ENCODE measurements around the gene SUPT6H. TPM values are rescaled to one million over a fixed set of nuclear protein-coding genes. Genes with fewer than 3 reads are reported as not detected.

SUPT6H gene
- total RNA-seq, 6 experiments from 2014 or later, result 72.7 to 79.7 (median 74.0) TPM

DNA sequence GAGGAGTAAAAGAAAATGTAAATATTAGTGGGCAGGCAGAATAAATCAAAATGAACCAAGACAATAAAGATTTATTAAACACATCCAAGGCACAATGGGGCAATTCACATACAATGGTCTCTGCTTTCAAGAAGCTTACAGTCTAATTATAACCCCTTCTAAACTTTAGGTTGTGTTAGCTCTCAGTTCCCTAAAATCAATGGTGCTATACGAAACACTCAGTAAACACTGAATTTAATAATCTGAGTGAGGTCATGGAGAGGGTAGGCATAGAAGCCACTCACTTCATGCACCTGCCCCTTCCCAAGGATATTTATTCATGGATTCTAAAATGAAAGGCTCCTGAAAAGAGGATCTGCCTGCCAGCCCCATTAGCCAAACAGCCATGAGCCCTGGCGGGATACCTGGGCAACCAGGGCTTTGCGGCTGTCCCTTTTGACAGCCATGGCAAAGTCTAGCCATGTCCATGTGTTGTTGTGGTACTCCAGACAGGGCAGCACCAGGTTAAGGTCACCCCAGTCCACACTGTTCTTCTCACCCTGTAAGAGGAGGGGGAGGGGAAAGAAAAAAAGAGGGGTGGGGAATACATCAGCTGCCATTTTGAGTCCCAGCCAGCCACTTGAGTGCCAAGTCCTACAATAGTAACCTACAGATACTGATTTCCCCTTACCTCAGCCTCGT, 46.6 kb upstream of the SUPT6H start:
- DNase-seq, result no peak
- no peak overlapping the region for H3K27ac Mint-ChIP-seq
- no peak overlapping the region for H3K4me3 Mint-ChIP-seq
- no peaks in the 10 kb centered on the region for H3K9me3 Mint-ChIP-seq
- no peaks in the 10 kb centered on the region; the same call in 1 of the 2 replicates for H3K4me1 Mint-ChIP-seq (ENCODE audit: low read depth)
- H3K36me3 Mint-ChIP-seq (ENCODE audit: low read depth), result peaks cover 42% of the 10 kb centered on the region
- H3K27me3 Mint-ChIP-seq (ENCODE audit: insufficient read depth), result peaks cover 5% of the 10 kb centered on the region
- TF ChIP-seq, protein P1, sequence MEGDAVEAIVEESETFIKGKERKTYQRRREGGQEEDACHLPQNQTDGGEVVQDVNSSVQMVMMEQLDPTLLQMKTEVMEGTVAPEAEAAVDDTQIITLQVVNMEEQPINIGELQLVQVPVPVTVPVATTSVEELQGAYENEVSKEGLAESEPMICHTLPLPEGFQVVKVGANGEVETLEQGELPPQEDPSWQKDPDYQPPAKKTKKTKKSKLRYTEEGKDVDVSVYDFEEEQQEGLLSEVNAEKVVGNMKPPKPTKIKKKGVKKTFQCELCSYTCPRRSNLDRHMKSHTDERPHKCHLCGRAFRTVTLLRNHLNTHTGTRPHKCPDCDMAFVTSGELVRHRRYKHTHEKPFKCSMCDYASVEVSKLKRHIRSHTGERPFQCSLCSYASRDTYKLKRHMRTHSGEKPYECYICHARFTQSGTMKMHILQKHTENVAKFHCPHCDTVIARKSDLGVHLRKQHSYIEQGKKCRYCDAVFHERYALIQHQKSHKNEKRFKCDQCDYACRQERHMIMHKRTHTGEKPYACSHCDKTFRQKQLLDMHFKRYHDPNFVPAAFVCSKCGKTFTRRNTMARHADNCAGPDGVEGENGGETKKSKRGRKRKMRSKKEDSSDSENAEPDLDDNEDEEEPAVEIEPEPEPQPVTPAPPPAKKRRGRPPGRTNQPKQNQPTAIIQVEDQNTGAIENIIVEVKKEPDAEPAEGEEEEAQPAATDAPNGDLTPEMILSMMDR (IDR thresholded peaks at IDR 0.05), result no peak

DNA sequence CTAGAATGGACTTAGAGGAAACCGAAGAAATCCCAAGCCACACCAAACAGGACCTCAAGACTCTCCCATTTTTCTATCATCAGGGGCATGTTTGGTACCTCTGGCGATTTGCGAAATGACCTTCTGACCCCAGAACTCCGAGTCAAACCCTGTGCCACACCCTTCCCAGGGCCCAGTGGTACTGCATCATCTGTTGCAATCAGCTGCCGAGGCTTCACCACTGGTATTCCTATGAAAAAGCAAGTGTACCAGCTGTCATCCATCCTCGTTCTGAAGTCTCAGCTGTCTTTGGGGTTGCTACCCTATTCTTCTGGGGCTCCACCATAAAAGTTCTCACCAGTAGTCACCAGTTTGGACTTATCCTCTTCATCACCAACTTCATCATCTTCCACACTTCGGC, 45.7 kb upstream of the SUPT6H start:
- no peak for DNase-seq

DNA sequence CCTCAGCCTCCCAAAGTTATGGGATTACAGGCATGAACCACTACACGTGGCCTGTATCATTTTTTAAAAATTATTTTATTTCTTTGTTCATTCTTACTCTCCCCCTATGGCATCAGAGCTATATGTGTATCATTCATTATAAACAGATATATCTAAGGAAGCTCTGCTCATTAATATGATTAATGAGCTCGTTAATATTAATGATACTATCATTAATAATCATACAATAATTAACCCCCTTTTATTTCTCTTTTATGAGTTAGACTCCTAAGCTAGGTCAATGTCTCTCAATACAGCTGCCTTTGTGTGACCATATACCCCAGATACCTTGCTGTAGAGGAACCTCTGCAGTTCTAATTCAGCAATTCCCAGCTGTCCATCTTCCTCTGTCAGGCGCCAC, 43.5 kb upstream of the SUPT6H start:
- no peak overlapping the region for H3K4me3 Mint-ChIP-seq
- TF ChIP-seq, protein P1 (IDR thresholded peaks at IDR 0.05), result no peak
- no peak overlapping the region for H3K27ac Mint-ChIP-seq
- H3K36me3 Mint-ChIP-seq (ENCODE audit: low read depth), result peaks cover 62% of the 10 kb centered on the region
- peaks cover 4% of the 10 kb centered on the region for H3K27me3 Mint-ChIP-seq (ENCODE audit: insufficient read depth)
- no peaks in the 10 kb centered on the region; the same call in 1 of the 2 replicates for H3K4me1 Mint-ChIP-seq (ENCODE audit: low read depth)
- no peaks in the 10 kb centered on the region for H3K9me3 Mint-ChIP-seq
- DNase-seq, result no peak

More for the DNA sequence above, 45.7 kb upstream of the SUPT6H start:
- H3K27me3 Mint-ChIP-seq (ENCODE audit: insufficient read depth), result peaks cover 5% of the 10 kb centered on the region
- TF ChIP-seq, protein P1 (IDR thresholded peaks at IDR 0.05), result no peak
- H3K27ac Mint-ChIP-seq, result no peak overlapping the region
- H3K4me1 Mint-ChIP-seq (ENCODE audit: low read depth), result no peaks in the 10 kb centered on the region; the same call in 1 of the 2 replicates
- no peaks in the 10 kb centered on the region for H3K9me3 Mint-ChIP-seq
- H3K4me3 Mint-ChIP-seq, result no peak overlapping the region
- H3K36me3 Mint-ChIP-seq (ENCODE audit: low read depth), result peaks cover 50% of the 10 kb centered on the region

DNA sequence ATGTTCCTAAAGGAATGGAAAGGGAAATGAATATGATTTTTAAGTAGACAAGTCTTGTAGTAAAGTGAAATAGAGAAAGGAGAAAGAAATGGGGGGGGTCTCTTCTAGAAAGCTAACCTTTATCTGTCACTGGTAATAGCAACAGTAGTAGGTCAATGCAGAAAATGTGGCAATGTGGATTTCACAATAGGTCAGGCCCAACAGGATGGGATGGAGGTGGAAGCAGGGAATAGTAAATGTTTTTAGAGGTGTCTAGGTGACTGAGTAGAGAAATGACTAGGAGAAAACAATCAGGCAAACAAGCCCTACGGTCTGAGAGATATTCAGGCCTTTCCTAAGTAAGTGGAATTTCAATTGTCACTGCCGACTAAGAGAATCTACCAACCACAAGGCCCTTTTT, 42.0 kb upstream of the SUPT6H start:
- peaks cover 50% of the 10 kb centered on the region for H3K36me3 Mint-ChIP-seq (ENCODE audit: low read depth)

DNA sequence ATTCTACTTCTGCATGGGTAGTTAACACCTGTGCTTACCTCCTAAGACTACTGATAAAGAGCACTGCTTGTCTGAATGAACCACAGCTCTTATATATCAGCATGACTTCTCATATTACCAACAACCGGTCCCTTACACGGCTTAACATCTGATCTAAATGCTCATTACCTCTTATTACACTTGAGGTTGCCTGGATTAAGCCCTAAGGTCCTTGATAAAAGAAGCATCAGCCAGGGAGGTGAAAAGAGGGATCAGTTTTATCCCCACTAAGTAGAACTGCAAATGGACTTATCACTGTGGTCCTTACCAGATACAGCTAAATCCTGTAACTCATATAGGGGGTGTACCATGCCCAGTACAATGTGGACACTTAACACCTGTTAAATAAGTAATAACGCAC, 39.8 kb upstream of the SUPT6H start:
- Mint-ChIP-seq H3K27me3 (ENCODE audit: insufficient read depth) (no peaks in the 10 kb centered on the region; the same call in 1 of the 2 replicates), H3K9me3 (no peaks in the 10 kb centered on the region), H3K36me3 (ENCODE audit: low read depth) (peaks cover 43% of the 10 kb centered on the region), H3K4me3 (no peak overlapping the region), H3K27ac (no peak overlapping the region), H3K4me1 (ENCODE audit: low read depth) (no peaks in the 10 kb centered on the region)
- TF ChIP-seq, protein P1 (IDR thresholded peaks at IDR 0.05), result no peak
- no peak for DNase-seq

More for the DNA sequence above, 42.0 kb upstream of the SUPT6H start:
- Mint-ChIP-seq H3K4me3 (no peak overlapping the region), H3K4me1 (ENCODE audit: low read depth) (no peaks in the 10 kb centered on the region), H3K27ac (no peak overlapping the region), H3K27me3 (ENCODE audit: insufficient read depth) (no peaks in the 10 kb centered on the region; the same call in 1 of the 2 replicates), H3K9me3 (no peaks in the 10 kb centered on the region)
- TF ChIP-seq, protein P1 (IDR thresholded peaks at IDR 0.05), result no peak
- DNase-seq, result no peak

Data from HFFc6 (cell line).